HL-60 (cell line): ENCODE measurements around the gene LRRC4C.

ENCODE experiments used
- DNase-seq, 2 experiments: peaks; one replicate each; pipeline ENCODE4 v3.0.0-alpha.2; 2010 to 2020; ENCODE audit warnings: low read depth in 1 of 2, low spot score in 1 of 2
- H3K27ac ChIP-seq: fragments of 250-450 bp; sonication (Bioruptor Pico); replicated peaks from 2 replicates; pipeline ENCODE4 v1.5.1; 2020; ENCODE audit warnings: mild to moderate bottlenecking, moderate library complexity
- H3K27me3 ChIP-seq: fragments of 250-450 bp; sonication (Bioruptor Pico); 2 replicates; pipeline ENCODE4 v1.5.1; 2021; ENCODE audit warnings: mild to moderate bottlenecking, moderate library complexity; ENCODE audit not compliant: insufficient read depth, poor library complexity, severe bottlenecking
- H3K4me3 ChIP-seq: replicated peaks from 2 replicates; pipeline ENCODE4 v1.5.1; 2011; ENCODE audit warnings: mild to moderate bottlenecking, control low read depth, low read length; ENCODE audit not compliant: insufficient read depth
- GABPA ChIP-seq: IDR thresholded peaks from 2 replicates; pipeline ENCODE4 v1.6.1; 2012; ENCODE audit warnings: low read depth
- POLR2AphosphoS5 ChIP-seq: IDR thresholded peaks from 2 replicates; pipeline ENCODE4 v1.6.1; 2012; ENCODE audit warnings: low read depth
- SPI1 ChIP-seq: IDR thresholded peaks from 2 replicates; pipeline ENCODE4 v1.6.1; 2012; ENCODE audit warnings: low read depth, mild to moderate bottlenecking, borderline replicate concordance
- TF ChIP-seq, protein P1 (sequence below): IDR thresholded peaks from one replicate; pipeline ENCODE4 v1.5.1; 2011; ENCODE audit warnings: low read length, control low read depth, inconsistent platforms; ENCODE audit not compliant: insufficient read depth
- TF ChIP-seq, protein P2 (sequence below): IDR thresholded peaks from 2 replicates; pipeline ENCODE4 v1.6.1; 2012; ENCODE audit warnings: low read depth; ENCODE audit not compliant: insufficient replicate concordance

LRRC4C gene

DNA sequence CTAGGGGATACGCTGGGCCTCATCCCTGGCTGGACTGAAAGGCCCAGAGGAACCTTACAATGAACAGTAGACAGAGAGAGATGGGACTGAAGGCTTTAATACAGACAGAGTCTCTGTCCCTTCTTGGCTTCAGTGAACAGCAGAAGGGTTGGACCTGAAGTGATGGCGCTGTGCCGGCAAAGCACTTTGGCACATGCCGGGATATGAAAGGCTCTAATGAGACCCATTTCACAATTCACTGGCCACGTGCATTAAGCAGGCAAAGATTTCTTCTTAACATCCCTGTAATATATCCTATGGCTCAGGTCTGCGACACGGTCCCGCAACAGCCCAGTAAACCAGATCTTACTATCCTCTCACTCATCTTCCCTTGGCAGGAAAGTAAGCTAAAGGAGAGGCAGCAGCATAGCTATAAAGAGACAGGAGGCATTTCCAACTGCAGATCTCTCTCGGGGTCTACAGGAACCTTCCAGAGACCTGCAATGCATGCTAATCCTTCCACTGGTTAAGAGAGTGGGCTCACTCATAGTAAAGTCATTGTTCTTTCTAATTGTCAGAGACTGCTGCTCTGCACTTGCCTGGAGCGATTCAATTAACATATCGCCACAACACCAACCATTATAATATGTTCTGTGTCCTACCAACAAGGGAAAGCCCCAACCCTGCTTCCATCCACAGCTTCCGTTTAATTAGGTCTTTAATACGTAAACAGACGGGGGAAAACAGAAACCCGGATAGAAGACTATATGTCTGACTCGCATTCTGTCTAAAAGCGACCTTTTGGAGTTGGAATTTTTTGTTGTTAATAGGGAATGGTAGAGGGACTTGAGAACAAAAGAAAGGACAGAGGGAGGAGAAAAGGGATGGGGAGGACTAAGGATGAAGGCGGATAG is 1179.0 kb downstream of the LRRC4C start:
- DNase-seq, result no peak
- TF ChIP-seq GABPA (no peak), SPI1 (no peak)
- TF ChIP-seq, protein P1, sequence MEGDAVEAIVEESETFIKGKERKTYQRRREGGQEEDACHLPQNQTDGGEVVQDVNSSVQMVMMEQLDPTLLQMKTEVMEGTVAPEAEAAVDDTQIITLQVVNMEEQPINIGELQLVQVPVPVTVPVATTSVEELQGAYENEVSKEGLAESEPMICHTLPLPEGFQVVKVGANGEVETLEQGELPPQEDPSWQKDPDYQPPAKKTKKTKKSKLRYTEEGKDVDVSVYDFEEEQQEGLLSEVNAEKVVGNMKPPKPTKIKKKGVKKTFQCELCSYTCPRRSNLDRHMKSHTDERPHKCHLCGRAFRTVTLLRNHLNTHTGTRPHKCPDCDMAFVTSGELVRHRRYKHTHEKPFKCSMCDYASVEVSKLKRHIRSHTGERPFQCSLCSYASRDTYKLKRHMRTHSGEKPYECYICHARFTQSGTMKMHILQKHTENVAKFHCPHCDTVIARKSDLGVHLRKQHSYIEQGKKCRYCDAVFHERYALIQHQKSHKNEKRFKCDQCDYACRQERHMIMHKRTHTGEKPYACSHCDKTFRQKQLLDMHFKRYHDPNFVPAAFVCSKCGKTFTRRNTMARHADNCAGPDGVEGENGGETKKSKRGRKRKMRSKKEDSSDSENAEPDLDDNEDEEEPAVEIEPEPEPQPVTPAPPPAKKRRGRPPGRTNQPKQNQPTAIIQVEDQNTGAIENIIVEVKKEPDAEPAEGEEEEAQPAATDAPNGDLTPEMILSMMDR, result no peak
- no peak overlapping the region for H3K4me3 ChIP-seq
- no peak overlapping the region for H3K27ac ChIP-seq
- no peaks in the 10 kb centered on the region for H3K27me3 ChIP-seq

DNA sequence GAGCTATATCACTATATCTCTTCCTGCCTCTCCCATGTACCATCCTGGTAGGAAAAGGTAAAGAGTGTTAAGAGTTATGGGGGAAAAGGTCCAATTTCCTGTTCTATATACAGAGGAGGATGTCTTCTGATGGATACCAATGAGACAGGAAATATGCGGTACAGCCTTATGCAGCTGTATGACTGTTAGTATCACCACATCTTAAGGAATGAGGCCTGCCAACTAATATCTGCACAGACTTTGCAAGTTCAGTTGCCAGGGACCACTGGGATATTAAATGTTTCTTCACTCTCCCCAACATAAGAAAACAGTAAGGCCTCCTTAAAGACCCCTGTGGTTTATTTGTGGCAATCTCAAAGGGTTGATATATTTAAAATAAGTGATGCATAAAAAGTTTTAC is 1182.5 kb downstream of the LRRC4C start:
- no peak overlapping the region for H3K27ac ChIP-seq
- H3K27me3 ChIP-seq, result no peaks in the 10 kb centered on the region
- TF ChIP-seq, protein P1, result no peak
- TF ChIP-seq GABPA, result no peak
- no peak for DNase-seq
- H3K4me3 ChIP-seq, result no peak overlapping the region

DNA sequence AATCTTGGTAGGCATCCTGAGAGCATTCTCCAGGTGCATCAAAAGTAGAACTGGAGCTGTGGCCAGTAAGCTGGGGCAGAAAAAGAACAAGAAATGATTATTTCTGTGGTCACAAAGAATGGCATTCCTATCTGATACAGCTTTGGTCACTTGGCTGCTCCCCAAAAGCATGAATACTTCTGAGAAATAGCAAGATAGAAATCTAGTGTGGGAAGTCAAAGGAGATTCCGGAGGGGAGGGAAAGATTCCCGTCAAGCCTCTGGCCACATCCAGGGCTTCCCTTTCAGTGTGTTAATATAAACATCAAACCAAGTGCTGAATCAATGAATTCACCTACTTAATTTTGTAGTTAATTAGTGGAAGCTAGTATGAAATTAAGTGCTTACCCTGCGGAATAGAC is 1185.4 kb downstream of the LRRC4C start:
- TF ChIP-seq POLR2AphosphoS5 (no peak), SPI1 (no peak), GABPA (no peak)
- TF ChIP-seq, protein P1, result no peak
- TF ChIP-seq, protein P2, sequence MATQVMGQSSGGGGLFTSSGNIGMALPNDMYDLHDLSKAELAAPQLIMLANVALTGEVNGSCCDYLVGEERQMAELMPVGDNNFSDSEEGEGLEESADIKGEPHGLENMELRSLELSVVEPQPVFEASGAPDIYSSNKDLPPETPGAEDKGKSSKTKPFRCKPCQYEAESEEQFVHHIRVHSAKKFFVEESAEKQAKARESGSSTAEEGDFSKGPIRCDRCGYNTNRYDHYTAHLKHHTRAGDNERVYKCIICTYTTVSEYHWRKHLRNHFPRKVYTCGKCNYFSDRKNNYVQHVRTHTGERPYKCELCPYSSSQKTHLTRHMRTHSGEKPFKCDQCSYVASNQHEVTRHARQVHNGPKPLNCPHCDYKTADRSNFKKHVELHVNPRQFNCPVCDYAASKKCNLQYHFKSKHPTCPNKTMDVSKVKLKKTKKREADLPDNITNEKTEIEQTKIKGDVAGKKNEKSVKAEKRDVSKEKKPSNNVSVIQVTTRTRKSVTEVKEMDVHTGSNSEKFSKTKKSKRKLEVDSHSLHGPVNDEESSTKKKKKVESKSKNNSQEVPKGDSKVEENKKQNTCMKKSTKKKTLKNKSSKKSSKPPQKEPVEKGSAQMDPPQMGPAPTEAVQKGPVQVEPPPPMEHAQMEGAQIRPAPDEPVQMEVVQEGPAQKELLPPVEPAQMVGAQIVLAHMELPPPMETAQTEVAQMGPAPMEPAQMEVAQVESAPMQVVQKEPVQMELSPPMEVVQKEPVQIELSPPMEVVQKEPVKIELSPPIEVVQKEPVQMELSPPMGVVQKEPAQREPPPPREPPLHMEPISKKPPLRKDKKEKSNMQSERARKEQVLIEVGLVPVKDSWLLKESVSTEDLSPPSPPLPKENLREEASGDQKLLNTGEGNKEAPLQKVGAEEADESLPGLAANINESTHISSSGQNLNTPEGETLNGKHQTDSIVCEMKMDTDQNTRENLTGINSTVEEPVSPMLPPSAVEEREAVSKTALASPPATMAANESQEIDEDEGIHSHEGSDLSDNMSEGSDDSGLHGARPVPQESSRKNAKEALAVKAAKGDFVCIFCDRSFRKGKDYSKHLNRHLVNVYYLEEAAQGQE, result no peak
- DNase-seq, result no peak
- Histone ChIP-seq H3K4me3 (no peak overlapping the region), H3K27me3 (no peaks in the 10 kb centered on the region), H3K27ac (no peak overlapping the region)

DNA sequence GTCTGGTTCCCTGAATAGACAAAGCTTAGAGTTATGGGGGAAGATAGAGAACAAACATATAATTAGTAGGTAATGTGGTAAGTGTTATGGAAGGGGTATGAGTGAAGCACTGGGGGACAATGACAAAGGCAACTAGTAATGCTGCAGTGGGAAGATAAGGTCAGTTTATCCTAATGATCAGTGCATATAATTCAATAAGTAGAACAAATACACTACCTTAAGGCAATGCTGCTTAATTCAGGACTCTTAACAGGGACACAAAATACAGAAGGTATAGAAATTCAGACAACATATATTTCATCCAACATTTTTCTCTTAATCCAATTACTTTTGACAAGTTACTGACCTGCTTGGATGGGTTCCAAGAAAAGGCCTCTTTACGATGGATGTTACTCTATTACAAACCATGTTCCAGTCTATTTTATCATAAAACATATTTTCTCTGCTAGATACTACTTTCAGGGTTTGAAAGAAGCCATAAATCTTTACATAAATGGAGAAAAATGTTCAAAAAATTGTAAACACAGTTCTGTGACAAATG is 1186.2 kb downstream of the LRRC4C start:
- Histone ChIP-seq H3K4me3 (no peak overlapping the region), H3K27ac (no peak overlapping the region), H3K27me3 (no peaks in the 10 kb centered on the region)
- TF ChIP-seq, protein P1, result no peak
- TF ChIP-seq, protein P2, result no peak
- TF ChIP-seq GABPA (no peak), SPI1 (no peak), POLR2AphosphoS5 (no peak)
- DNase-seq, result no peak
